GM19455 (cell line): Measurements from ENCODE around the gene ATXN1.
"Not testable (repeated sequence)": the region's sequence is repeated elsewhere in the genome, so short reads cannot be mapped to it uniquely, and the experiment has no call there.

Source experiments
- ATAC-seq: cut with Tn5 transposase; IDR thresholded peaks from one replicate; pipeline ENCODE4 v1.9.1; 2021; ENCODE audit not compliant: unreplicated experiment

ATXN1 gene

DNA sequence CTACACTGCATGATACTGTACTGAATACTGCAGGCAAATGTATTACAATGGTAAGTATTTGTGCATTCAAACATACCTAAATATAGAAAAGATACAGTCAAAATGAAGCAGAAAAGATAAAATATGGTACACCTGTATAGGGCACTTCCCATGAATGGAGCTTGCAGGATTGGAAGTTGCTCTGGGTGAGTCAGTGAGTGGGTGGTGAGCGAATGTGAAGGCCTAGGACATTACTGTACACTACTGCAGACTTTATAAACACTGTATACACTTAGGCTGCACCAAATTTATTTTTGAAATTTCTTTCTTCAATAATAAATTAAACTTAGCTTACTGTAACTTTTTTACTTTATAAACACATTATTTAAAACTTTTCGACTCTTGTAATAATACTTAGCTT is 213.1 kb downstream of the ATXN1 start:
- ATAC-seq: no peak

- ATAC-seq: no peak
These were observed 213.7 kb downstream of the ATXN1 start for GRCh38 chr6:16547587-16547986.

- ATAC-seq: no peak
These were observed 214.4 kb downstream of the ATXN1 start for GRCh38 chr6:16546861-16547260.

DNA sequence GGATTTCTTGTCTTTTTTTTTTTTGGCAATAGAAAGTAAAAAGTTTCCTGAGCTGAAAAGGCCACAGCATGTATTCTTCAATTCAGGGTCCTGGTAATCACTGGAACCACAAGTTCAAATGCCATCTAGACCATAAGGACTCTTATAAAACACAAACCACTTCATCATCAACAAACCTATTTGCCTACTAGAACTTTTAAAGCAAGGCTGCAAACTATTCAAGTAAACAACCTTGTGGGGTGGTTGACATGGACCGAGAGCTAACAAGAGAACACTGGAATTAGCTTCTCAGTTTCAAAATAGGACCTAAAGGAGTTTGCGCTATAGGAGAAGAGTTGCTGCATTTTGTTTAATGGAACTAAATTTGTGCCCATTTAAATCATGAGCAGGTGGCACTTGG is 215.9 kb downstream of the ATXN1 start:
- no peak for ATAC-seq

DNA sequence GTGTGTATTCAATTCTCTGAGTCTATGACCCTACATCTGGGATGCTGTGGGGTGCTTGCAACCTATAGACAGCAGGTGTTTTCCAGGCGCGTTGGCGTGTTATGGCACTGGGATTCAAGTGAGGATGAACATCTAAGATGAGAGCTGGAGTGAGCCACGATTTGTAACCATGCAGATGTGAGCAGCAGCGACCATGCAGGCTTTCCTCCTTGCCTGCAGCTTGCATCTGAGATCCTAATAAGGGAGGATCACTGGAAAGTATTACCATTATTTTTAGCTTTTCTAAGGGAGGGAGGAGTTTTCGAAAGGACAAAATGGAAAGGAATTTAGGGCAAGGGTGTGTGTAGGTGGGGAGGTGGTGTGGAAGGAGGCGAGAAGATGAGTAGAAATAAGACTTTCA is 216.7 kb downstream of the ATXN1 start:
- no peak for ATAC-seq

- no peak for ATAC-seq
These were observed 217.3 kb downstream of the ATXN1 start for GRCh38 chr6:16544006-16544405.

- ATAC-seq: no peak
These were observed 217.7 kb downstream of the ATXN1 start for GRCh38 chr6:16543521-16543920.

DNA sequence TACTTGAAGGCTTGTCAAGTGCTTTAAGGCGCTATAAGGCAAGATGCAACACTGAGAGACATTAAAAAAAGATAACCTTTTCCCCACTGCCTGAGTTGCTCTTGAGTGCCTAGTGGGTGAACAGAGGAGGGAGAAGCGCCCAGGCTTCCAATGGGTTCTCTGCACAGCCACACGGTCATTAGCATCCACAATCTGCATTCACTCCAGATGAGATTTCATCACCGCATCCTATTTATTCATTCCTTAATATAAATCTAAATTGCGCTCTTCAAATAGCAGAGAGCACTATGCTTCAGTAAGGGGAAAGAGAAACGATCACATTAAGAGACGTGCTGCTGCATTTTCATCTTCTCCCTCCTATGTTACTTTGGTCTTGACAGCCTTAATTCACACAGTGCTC is 219.2 kb downstream of the ATXN1 start:
- ATAC-seq: no peak

DNA sequence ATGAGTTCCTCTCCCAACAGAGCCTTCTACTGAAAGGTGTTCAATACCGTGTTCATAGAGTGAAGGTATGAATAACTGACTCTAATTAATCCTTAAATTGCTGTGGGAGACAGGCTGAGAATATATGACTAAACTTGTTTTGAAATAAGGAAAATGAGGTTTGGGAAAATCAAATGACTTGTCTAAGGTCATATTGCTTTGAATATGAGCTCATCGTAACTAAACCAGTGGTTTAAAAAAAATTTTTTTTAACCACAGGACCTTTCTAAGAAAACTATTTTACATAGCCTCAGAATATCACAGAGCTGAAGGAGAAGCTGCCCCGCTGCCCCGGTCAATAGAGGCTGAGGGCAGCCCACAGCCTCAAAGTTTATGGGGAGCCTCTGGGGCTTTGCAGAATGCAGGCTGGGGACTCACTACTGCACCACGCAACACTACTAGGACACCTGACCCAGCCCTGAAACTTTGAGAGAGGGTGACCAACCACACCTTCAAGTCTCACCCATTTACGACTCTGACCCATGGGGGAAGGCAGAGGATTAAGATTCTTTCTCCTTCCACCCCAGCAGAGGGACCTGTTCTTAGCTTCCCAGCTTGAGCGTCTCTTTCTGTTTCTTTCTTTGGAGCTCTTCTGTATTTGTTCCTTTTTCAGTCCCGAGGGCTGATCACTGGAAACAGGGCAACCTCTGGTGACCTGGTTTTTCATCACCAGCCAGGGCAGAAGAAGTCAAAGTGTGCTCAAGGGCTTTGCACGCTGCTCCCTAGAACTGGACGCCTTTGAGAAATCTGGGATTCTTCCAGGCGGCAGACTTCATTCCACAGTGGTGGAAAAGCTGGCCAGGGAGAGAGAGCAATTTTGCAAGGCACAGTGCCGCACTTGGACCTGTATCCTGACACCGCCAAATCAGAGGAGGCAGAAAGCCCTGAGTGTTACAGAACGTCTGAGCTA is 220.2 kb downstream of the ATXN1 start:
- no peak for ATAC-seq

- ATAC-seq: not testable (repeated sequence)
These were observed 220.9 kb downstream of the ATXN1 start for GRCh38 chr6:16540383-16540782.

GRCh38 chr6:16539086-16539931 is 222.0 kb downstream of the ATXN1 start:
- ATAC-seq: no peak

DNA sequence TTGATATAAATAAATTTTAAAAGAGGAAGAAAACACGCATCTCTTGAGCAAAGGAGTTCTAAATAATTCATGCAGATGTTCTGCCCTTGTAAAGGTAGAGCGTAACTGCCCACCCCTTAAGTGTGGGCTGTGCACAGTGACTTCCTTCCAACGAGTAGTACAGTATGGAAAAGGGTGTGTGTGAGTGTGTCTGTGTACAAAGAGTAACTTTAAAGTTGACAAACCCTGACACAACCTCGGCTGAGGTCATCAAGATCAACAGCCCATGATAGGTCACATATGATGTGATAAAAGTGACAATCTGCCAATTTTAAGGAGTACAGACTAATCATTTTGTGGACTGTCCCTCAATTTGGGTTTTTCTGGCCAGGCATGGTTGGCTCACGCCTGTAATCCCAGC is 225.7 kb downstream of the ATXN1 start:
- no peak for ATAC-seq

GRCh38 chr6:16533721-16534136 is 227.5 kb downstream of the ATXN1 start:
- no peak for ATAC-seq

GRCh38 chr6:16533210-16533609 is 228.1 kb downstream of the ATXN1 start:
- no peak for ATAC-seq

DNA sequence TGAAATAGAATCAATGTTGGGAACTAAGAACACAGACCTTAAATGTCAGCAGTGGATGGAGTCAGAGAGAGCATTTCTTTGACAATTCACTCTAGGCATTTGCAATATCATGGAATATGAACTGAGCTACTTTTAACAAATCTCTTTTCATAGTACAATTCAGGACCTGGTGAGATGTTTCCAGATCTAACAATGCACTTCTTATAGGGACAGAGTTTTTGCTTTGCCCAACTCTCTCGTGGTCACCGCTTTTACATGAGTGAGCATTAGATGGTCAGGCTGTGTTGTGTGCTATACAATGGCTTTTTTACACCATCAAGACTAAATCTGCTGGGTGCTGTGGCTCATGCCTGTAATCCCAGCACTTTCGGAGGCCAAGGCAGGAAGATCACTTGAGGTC is 233.6 kb downstream of the ATXN1 start:
- ATAC-seq: no peak

DNA sequence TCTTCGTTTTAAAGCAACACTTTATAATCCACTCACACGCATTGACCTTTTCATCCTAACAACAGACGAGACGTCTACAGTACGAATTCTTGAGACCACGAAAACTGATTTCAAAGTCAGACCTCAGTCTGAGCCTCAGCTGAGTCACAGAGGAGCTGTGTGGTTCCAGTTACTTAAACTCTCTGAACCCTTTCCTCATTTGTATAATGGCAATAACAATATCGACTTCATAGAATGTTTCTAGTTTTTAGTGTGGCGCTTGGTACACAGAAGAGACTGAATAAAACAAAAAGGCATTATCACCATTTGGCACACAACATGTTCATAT is 236.9 kb downstream of the ATXN1 start:
- ATAC-seq: no peak

GRCh38 chr6:16523606-16524379 is 237.5 kb downstream of the ATXN1 start:
- ATAC-seq: no peak

GRCh38 chr6:16522937-16523336 is 238.3 kb downstream of the ATXN1 start:
- no peak for ATAC-seq

- no peak for ATAC-seq
These were observed 239.7 kb downstream of the ATXN1 start for GRCh38 chr6:16521528-16521927.

DNA sequence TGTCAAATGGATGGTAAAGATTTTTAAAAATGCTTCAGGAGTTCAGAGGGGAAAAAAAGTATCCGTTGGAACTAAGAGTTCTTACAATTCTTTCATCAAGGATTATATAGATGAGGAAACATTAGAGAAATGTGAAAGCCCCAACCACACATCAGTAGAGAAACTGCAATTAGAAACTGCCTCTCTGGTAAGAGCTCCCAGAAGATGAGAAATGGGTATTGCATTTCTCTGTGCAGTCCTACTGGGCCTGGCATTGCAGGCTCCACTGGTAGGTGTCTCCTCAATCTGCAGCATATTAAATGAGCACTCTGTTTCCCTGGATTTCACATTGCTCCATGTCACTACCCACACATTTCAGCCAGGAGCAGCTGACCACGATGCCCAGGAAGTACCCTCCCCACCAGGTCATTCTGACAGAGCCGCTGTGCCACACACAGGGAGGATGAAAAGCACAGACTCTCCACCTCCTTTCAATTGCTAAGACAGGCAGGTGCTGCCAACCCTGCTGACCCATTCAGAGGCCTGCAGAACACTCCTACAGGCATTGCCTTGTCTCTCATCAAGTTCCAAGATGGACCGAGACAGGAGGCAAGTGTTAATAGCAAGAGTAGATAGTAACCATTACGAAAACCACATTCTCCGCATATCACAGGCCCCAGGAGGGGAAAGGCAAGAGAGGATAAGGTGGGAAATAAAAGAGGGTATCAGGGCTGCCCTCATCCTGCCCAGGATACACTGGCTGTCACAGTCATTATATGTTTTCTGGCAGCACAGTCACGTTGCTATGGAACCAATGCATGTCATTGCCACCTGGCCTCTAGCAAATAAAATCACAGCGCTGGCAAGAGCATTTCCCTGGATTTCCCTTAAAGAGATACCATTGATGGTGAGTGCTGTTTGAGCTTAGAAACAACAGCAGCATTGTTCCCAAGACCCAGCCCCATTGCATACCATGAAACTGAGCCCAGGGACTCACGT is 241.7 kb downstream of the ATXN1 start:
- no peak for ATAC-seq
